NCI-H146 treated with DMSO at 0.1 percent for 48 hours (cell line): ENCODE data around the gene VSIG2.
A peak's percentile ranks its signal among the peaks of the same experiment; 100 is the strongest.

Experiments used
- DNase-seq: peaks from one replicate; lab custom pipeline; 2025; ENCODE audit not compliant: unreplicated experiment; lab: John Stamatoyannopoulos, UW

The VSIG2 gene

GRCh38 chr11:124748481-124749343 is 3.3 kb downstream of the VSIG2 start:
- no peak for DNase-seq

GRCh38 chr11:124748100-124748418 is 4.0 kb downstream of the VSIG2 start:
- DNase-seq = no peak

- no peak for DNase-seq
These were observed 4.5 kb downstream of the VSIG2 start for GRCh38 chr11:124747406-124748099.

GRCh38 chr11:124746621-124747243 is 5.3 kb downstream of the VSIG2 start:
- DNase-seq = peak; percentile 40

- peak; percentile 10 for DNase-seq
These were observed 6.0 kb downstream of the VSIG2 start for GRCh38 chr11:124745835-124746620.

- DNase-seq = no peak
These were observed 6.7 kb downstream of the VSIG2 start for GRCh38 chr11:124745270-124745834.

- DNase-seq = no peak
These were observed 9.0 kb downstream of the VSIG2 start for GRCh38 chr11:124743050-124743449.

GRCh38 chr11:124742555-124742954 is 9.5 kb downstream of the VSIG2 start:
- no peak for DNase-seq

GRCh38 chr11:124740277-124740882 is 11.7 kb downstream of the VSIG2 start:
- DNase-seq = no peak

GRCh38 chr11:124739479-124740276 is 12.4 kb downstream of the VSIG2 start, which contains the start of gene NRGN:
Gene NRGN (plus strand): TSS chr11:124739942. CDS start chr11:124740085, 143 bp downstream.
- peak; percentile 84 for DNase-seq

GRCh38 chr11:124738713-124739478 is 13.2 kb downstream of the VSIG2 start:
- no peak for DNase-seq

GRCh38 chr11:124737638-124738305 is 14.3 kb downstream of the VSIG2 start:
- DNase-seq = no peak

- DNase-seq = no peak
These were observed 15.3 kb downstream of the VSIG2 start for GRCh38 chr11:124736736-124737135.

- no peak for DNase-seq
These were observed 19.8 kb downstream of the VSIG2 start for GRCh38 chr11:124732230-124732629.

GRCh38 chr11:124729571-124729970 is 22.5 kb downstream of the VSIG2 start:
- DNase-seq = no peak

GRCh38 chr11:124728134-124728533 is 23.9 kb downstream of the VSIG2 start:
- no peak for DNase-seq

GRCh38 chr11:124727474-124727873 is 24.6 kb downstream of the VSIG2 start:
- DNase-seq = no peak

GRCh38 chr11:124725719-124726105 is 26.3 kb downstream of the VSIG2 start:
- no peak for DNase-seq
